GM23248 (cell line): ENCODE measurements around the gene NUTF2.

Experiments used
- EZH2 ChIP-seq: fragments of 200-600 bp; sonication (generic); IDR thresholded peaks from 2 replicates; pipeline ENCODE4 v1.6.1; 2018; ENCODE audit warnings: antibody characterized with exemption, mild to moderate bottlenecking; ENCODE audit not compliant: insufficient read depth, poor library complexity, severe bottlenecking
- EZH2phosphoT487 ChIP-seq: fragments of 200-600 bp; sonication (generic); IDR thresholded peaks from 2 replicates; pipeline ENCODE4 v1.6.1; 2018; ENCODE audit warnings: antibody characterized with exemption, moderate library complexity, mild to moderate bottlenecking, low read depth; ENCODE audit not compliant: insufficient read depth

GRCh38 chr16:67881621-67882161 is 35.0 kb downstream of the NUTF2 start:
- no peak for TF ChIP-seq EZH2
- no peak for TF ChIP-seq EZH2phosphoT487
